ENCODE measurements around the gene CAV1. TPM values are rescaled to one million over a fixed set of nuclear protein-coding genes. Genes with fewer than 3 reads are reported as not detected.

The CAV1 gene
- total and polyA plus RNA-seq, 3 donors from 2014 or later = 33.1 to 84.2 (median 39.9) TPM

GRCh38 chr7:116493449-116493848 lies 31.4 kb upstream of the CAV1 start:
- TF ChIP-seq CTCF (IDR thresholded peaks at IDR 0.05) = no peak
- no peak for TF ChIP-seq POLR2A (IDR thresholded peaks at IDR 0.05)
- Histone ChIP-seq H3K4me3 (no peak overlapping the region), H3K27ac (peak overlapping the region; percentile 27 to 55), H3K36me3 (ENCODE audit: low read depth, missing control alignments) (no peaks in the 10 kb centered on the region), H3K4me1 (peaks cover 4% of the 10 kb centered on the region), H3K27me3 (no peaks in the 10 kb centered on the region), H3K9me3 (no peaks in the 10 kb centered on the region)
- no peak for DNase-seq
- WGBS, 2 donors = 44 to 47% methylated on average over 1 of the region's 1 CpG
- intact Hi-C loops (cut with DNase I; ENCODE audit: low total_unique reads) = no loop called here

- Histone ChIP-seq H3K4me3 (no peak overlapping the region), H3K9me3 (no peaks in the 10 kb centered on the region), H3K4me1 (peaks cover 4% of the 10 kb centered on the region), H3K27me3 (no peaks in the 10 kb centered on the region), H3K27ac (no peak overlapping the region), H3K36me3 (ENCODE audit: low read depth, missing control alignments) (no peaks in the 10 kb centered on the region)
- 94% methylated on average over 2 of the region's 2 CpGs for WGBS, 2 donors
- TF ChIP-seq POLR2A (IDR thresholded peaks at IDR 0.05) (no peak), CTCF (IDR thresholded peaks at IDR 0.05) (no peak)
- DNase-seq = no peak
- intact Hi-C loops (cut with DNase I; ENCODE audit: low total_unique reads) = no loop called here
These were observed 30.4 kb upstream of the CAV1 start for GRCh38 chr7:116494472-116494871.

- Histone ChIP-seq H3K27ac (no peak overlapping the region), H3K36me3 (ENCODE audit: low read depth, missing control alignments) (no peaks in the 10 kb centered on the region), H3K4me3 (no peak overlapping the region), H3K9me3 (no peaks in the 10 kb centered on the region), H3K4me1 (no peaks in the 10 kb centered on the region), H3K27me3 (no peaks in the 10 kb centered on the region)
- WGBS, 2 donors = 68 to 90% methylated on average over 1 of the region's 1 CpG
- DNase-seq = no peak
- intact Hi-C loops (cut with DNase I; ENCODE audit: low total_unique reads) = no loop called here
- no peak for TF ChIP-seq CTCF (IDR thresholded peaks at IDR 0.05)
- TF ChIP-seq POLR2A (IDR thresholded peaks at IDR 0.05) = no peak
These were observed 29.1 kb upstream of the CAV1 start for GRCh38 chr7:116495736-116496135.

GRCh38 chr7:116496653-116497052 lies 28.2 kb upstream of the CAV1 start:
- H3K27ac ChIP-seq = no peak overlapping the region
- no peaks in the 10 kb centered on the region for H3K9me3 ChIP-seq
- DNase-seq = no peak
- no peak overlapping the region for H3K4me3 ChIP-seq
- no peaks in the 10 kb centered on the region for H3K27me3 ChIP-seq
- H3K4me1 ChIP-seq = no peaks in the 10 kb centered on the region
- 88 to 94% methylated on average over 6 of the region's 6 CpGs for WGBS, 2 donors
- intact Hi-C loops (cut with DNase I; ENCODE audit: low total_unique reads) = no loop called here
- TF ChIP-seq POLR2A (IDR thresholded peaks at IDR 0.05) (no peak), CTCF (IDR thresholded peaks at IDR 0.05) (no peak)
- H3K36me3 ChIP-seq (ENCODE audit: low read depth, missing control alignments) = no peaks in the 10 kb centered on the region

GRCh38 chr7:116497708-116498107 lies 27.1 kb upstream of the CAV1 start:
- no peak overlapping the region for H3K27ac ChIP-seq
- no peak for TF ChIP-seq POLR2A (IDR thresholded peaks at IDR 0.05)
- TF ChIP-seq CTCF (IDR thresholded peaks at IDR 0.05) = no peak
- peaks cover 4% of the 10 kb centered on the region for H3K4me1 ChIP-seq
- DNase-seq = no peak
- 84 to 91% methylated on average over 1 of the region's 1 CpG for WGBS, 2 donors
- H3K36me3 ChIP-seq (ENCODE audit: low read depth, missing control alignments) = no peaks in the 10 kb centered on the region
- no peak overlapping the region for H3K4me3 ChIP-seq
- no peaks in the 10 kb centered on the region for H3K27me3 ChIP-seq
- no peaks in the 10 kb centered on the region for H3K9me3 ChIP-seq
- intact Hi-C loops (cut with DNase I; ENCODE audit: low total_unique reads) = no loop called here

Measured in testis (tissue), 3 donors.